ENCODE data around the gene PDZD2.

GRCh38 chr5:31720004-31720403 lies 81.1 kb downstream of the PDZD2 start:
- no peak for TF ChIP-seq CTCF (IDR thresholded peaks at IDR 0.05; ENCODE audit: poor library complexity, severe bottlenecking)
- TF ChIP-seq REST (IDR thresholded peaks at IDR 0.05; ENCODE audit: borderline replicate concordance), result no peak
- TF ChIP-seq TAF1 (IDR thresholded peaks at IDR 0.05; ENCODE audit: low read depth), result no peak
- no peak for TF ChIP-seq POLR2AphosphoS5 (IDR thresholded peaks at IDR 0.05)
- no peak for TF ChIP-seq EZH2 (IDR thresholded peaks at IDR 0.05; ENCODE audit: borderline replicate concordance, insufficient read depth, low read length, poor library complexity, severe bottlenecking)
- TF ChIP-seq EP300 (conservative IDR thresholded peaks at IDR 0.05; ENCODE audit: poor library complexity, severe bottlenecking), result no peak
- no peak for TF ChIP-seq RAD21 (conservative IDR thresholded peaks at IDR 0.05)
- TF ChIP-seq SMC3 (conservative IDR thresholded peaks at IDR 0.05; ENCODE audit: poor library complexity), result no peak
